Stimulated activated CD8-positive, alpha-beta memory T cell treated with anti-CD3 and anti-CD28 coated beads, Interleukin-2, amount 100 ng/mL, for 48 hours (primary cell): ENCODE data around the gene DLD.
"Not testable (repeated sequence)": the region's sequence is repeated elsewhere in the genome, so short reads cannot be mapped to it uniquely, and the experiment has no call there.

Experiments used
- DNase-seq, 2 donors: peaks; one replicate each; pipeline ENCODE4 v3.0.0-alpha.2; 2020; ENCODE audit warnings: low read depth in 2 of 2

The DLD gene

GRCh38 chr7:107874605-107875446 is 16.2 kb upstream of the DLD start:
- DNase-seq = no peak

- DNase-seq = no peak
These were observed 14.1 kb upstream of the DLD start for GRCh38 chr7:107876916-107877315.

- no peak for DNase-seq
These were observed 13.1 kb upstream of the DLD start for GRCh38 chr7:107877731-107878382.

- DNase-seq = no peak
These were observed 12.3 kb upstream of the DLD start for GRCh38 chr7:107878636-107879035.

- no peak for DNase-seq
These were observed 11.5 kb upstream of the DLD start for GRCh38 chr7:107879400-107880035.

GRCh38 chr7:107882766-107883165 is 8.2 kb upstream of the DLD start:
- DNase-seq = no peak

DNA sequence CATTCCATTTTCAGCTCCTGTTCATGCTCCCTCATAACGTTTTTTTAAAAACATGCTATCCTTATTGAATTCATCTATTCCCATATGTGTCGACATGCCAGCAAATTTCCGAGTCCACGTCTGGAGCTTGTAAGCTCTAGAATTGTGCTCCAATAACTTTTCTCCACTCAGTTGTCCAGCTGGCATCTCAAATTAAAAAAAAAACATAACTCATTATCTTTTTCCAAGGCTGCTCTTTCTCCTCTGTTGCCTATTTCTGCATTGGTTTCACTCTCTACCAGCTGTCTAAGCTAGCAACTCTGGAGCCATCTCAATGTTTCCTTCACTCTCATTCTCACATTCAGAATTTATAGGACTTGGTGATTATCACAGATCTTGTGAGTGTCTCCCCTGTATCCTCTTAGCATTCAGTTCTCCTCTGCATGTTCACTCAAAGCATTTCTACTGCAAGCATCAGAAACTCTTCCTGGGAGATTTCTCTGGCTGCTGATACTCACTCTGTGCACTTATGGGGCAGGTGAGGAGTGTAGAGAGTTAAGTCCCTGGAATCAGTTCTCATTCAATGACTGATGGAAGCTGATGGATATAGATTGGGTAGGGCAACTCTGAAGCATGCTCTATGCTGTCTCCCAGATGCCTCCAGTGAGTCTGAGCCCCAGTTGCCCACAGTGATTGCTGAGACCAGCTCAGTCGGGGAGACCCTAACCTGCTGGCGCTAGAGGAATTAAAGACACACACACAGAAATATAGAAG is 6.7 kb upstream of the DLD start:
- no peak for DNase-seq

- not testable (repeated sequence) for DNase-seq
These were observed 3.2 kb upstream of the DLD start for GRCh38 chr7:107887827-107888226.

DNA sequence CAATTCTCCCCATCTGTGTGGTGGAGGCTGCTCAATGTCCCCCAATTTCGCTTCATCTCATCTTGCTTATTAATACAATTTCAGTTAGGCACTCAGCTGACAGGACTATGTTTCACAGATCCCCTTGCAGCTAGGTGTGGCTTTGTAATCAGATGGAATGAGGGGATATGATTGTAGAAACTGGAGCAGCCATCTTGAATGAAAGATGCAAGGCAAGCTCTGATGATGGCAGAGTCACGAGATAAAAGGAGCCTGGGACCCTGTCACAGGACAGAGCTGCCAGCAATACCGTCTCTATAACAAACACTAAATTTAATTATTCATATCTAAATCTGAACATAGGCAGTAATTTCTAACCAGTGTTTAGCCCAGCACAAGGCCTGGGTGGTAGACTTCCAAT is 991 bp upstream of the DLD start:
- DNase-seq = no peak

GRCh38 chr7:107890493-107890961 is 456 bp upstream of the DLD start:
- no peak for DNase-seq

DNA sequence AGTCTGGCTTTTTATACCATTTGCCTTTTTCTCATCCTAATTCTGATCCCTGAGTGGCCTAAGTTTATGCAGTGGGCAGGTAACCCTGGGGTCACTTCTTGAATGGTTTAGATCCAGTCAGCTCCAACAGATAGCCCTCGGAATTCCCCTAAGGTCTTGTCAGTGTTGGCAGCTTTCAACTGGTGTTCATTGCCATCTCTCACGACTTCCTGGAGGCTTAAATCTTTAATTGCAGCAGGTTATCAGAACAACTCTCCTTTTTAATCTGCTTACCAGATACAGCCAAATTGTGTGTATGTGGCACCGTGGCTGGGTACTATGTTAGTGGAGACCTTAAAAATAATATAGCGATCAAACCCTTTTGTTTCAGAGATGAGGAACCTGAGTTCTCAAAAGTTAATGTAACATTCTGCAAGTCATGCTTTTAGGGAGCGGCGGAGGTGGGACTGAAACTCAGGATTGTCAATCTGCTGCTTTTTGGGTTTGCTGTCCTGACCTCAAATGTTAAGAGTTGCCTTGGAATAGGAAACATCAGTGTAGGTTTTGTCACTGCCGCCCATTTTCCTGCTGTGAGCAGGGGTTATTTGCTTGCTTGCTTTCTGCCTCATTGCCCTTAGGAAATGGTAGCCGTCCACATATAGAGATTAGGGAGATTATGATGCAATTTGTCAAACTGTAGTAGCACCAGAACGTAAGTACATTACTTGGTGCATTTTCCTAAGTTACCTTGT is 818 bp downstream of the DLD start:
- no peak for DNase-seq

DNA sequence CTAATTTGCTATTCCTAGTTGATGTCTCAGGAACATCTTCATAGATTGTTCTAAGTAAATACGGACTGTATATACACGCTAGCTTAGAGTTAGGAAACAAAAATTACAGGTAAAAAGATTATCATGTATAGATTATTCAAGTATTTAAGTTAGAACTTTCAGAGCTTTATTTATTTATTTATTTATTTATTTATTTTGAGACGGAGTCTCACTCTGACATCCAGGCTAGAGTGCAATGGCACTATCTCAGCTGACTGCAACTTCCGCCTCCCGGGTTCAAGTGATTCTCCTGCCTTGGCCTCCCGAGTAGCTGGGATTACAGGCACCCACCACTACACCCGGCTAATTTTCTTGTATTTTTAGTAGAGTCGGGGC is 1.4 kb downstream of the DLD start:
- not testable (repeated sequence) for DNase-seq

DNA sequence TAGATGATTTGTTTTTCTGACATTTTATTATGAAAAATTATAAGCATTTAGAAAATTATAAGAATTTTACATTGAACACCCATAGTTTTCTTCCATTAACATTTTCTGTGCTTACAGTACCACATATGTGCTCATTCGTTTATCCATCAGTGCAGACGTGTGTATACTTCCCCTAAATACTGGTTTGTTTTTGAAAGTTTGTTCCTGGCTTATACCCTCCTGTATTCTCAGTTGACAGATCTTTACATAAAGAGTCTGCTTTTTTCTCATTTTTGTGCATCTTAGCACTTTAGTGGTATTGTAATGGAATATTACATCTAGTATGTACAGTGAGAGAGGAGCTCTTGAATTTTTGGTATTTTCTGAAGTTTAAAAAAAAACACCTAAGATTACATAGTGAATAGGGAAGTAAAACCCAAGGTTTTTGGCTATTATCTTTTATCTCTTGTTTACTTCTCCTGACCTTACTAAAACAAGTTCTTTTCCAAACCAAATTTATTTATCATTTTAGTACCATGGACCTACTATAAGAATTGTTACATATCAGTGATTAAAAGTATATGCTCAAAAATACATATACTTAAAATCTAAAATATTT is 8.1 kb downstream of the DLD start:
- DNase-seq = no peak

DNA sequence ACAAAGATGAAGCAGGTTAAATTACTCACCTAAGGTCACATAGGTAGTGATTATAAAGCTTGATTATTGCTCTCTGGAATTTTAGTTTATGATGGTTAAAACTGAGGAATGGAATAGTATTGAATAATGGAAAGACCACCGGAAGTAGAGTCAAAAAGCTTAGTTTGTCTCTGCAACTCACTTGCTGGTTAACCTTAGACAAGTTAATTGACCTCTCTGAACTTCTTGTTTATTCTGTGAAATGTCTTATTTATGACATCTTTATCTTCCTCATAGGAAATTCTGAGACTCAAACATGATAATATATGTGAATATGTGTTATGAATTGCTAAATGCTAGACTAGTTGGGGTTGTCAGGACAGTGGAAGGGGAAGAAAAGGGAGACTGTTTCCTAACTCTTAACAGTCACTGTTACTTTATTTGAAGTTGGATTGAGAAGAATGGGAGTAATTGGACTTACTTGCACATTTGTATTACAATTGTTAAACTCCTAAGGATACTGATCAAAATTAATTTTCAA is 9.6 kb downstream of the DLD start:
- no peak for DNase-seq

GRCh38 chr7:107902381-107902780 is 11.4 kb downstream of the DLD start:
- DNase-seq = no peak

DNA sequence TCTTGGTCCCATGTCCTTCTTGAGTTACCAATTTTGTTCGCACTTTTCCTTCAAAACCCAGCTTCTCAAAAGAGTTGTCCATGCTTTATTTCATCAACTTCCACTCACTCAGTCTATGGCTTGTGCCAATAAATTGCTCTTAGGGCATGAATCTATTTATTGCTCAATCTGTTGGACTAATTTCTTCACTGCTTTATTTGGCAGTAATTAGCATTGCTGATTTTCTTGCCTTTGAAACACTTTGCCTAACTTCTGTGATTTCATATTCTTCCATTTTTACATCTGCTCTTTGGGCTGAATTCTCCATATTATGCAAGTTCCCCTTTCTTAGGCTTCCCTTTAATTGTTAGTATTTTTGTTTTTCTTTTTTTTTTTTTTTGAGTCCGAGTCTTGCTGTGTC is 16.8 kb downstream of the DLD start:
- no peak for DNase-seq

DNA sequence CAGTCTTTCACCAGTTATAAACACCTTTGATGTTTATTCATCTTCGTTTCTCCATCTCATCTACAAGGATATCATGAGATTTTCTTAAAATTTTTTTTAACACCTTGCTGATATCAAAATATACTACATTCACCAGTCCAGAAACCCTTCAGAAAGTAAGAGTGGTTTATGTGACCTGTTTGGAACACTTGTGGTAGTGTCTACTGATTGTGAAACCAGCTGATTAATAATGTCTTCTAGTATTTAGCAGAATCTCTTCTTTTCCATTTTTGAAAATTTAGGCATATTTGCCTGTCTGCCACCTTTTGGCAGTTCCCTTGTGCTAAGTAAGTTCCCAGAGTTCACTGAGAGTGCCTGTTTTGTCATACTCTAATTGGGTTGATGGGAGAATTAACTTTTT is 18.5 kb downstream of the DLD start:
- no peak for DNase-seq

DNA sequence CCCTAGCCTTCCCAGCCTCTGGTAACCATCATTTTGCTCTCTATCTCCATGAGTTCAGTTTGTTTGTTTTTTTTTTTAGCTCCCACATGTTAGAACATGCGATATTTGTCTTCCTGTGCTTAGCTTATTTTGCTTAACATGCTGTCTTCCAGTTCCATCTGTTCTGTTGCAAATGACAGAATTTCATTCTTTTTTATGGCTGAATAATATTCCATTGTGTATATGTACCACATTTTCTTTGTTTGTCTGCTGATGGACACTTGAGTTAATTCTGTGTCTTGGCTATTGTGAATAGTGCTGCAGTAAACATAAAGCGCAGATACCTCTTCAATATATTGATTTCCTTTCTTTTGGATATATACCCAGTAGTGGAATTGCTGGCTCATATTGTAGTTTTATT is 21.0 kb downstream of the DLD start:
- no peak for DNase-seq

- no peak for DNase-seq
These were observed 22.9 kb downstream of the DLD start for GRCh38 chr7:107913851-107914250.

DNA sequence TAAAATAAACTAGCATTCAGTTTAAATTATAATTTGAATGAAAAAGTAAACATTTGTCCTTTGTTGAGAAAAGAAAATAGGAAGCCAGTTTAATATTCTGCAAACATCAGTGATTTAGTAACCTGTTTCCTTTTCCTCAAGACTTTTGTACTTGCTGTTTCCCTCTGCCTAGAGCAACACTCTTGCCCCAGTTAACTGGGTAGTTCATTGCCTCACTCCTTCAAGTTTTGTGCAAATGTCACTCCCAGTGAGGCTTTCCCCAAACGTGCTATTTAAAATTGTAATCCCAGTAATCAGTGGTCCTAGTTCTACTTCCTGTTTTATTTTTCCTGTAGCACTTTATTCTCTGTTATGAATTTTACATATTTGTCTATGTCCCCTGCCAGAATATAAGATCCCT is 23.8 kb downstream of the DLD start:
- no peak for DNase-seq

DNA sequence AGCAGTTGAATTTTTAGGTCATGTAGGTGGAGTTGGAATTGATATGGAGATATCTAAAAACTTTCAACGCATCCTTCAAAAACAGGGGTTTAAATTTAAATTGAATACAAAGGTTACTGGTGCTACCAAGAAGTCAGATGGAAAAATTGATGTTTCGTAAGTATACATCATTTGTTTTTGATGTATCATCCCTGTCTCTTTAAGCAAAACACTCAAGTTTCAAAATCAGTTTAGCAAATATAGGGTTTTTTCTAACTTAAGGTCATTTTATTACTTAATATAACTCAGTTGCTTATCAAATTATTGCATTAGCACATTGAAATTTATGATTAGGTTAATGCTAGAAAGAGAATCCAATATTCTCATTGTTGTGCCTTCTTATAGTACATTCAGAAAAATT is 24.6 kb downstream of the DLD start:
- DNase-seq = no peak
